OCI-LY1 (cell line): Measurements from ENCODE around the gene PAX5.

Experiments used
- CTCF ChIP-seq: fragments of 200-600 bp; sonication (generic), shearing (Covaris generic); IDR thresholded peaks from 2 replicates; pipeline ENCODE4 v1.5.1; 2017; ENCODE audit warnings: mild to moderate bottlenecking, antibody characterized with exemption, low read length, moderate library complexity, mixed read lengths
- EZH2 ChIP-seq: fragments of 200-600 bp; sonication (generic), shearing (Covaris generic); IDR thresholded peaks from 2 replicates; pipeline ENCODE4 v1.8.0; 2017; ENCODE audit warnings: borderline replicate concordance, mixed run types, mild to moderate bottlenecking, antibody characterized with exemption, low read length, moderate library complexity, mixed read lengths

- no peak for TF ChIP-seq EZH2
- no peak for TF ChIP-seq CTCF
These were observed 140.2 kb downstream of the PAX5 start for GRCh38 chr9:36893911-36894310.
